Natural killer cell (primary cell): ENCODE data around the gene AGTR1. TPM values are rescaled to one million over a fixed set of nuclear protein-coding genes. Genes with fewer than 3 reads are reported as not detected.

ENCODE experiments used
- ATAC-seq, 3 donors: fragments of 150-1000 bp in 2 of 3; fragments of 200-7000 bp in 1 of 3; cut with Tn5 transposase; 1 replicate in 1 of 3; 2 replicates in 2 of 3; pipeline ENCODE4 v1.10.0; 2021; ENCODE audit warnings: mild to moderate bottlenecking in 2 of 3, moderate library complexity in 2 of 3
- DNase-seq, 2 donors: peaks; one replicate each; pipeline versions ENCODE4 v3.0.0 to v3.0.0-alpha.2; 2013 to 2021; ENCODE audit warnings: mixed read lengths in 1 of 2
- H3K27ac ChIP-seq: one replicate; pipeline ENCODE4 v1.5.1; 2013; ENCODE audit warnings: mild to moderate bottlenecking, low read length
- H3K27me3 ChIP-seq: one replicate; pipeline ENCODE4 v1.6.1; 2013; ENCODE audit warnings: low read length; ENCODE audit not compliant: control insufficient read depth, insufficient read depth
- H3K36me3 ChIP-seq: one replicate; pipeline ENCODE4 v1.6.1; 2013; ENCODE audit warnings: low read length; ENCODE audit not compliant: control insufficient read depth, insufficient read depth
- H3K4me1 ChIP-seq: one replicate; pipeline ENCODE4 v1.6.1; 2013; ENCODE audit warnings: low read length; ENCODE audit not compliant: control insufficient read depth, insufficient read depth
- H3K4me3 ChIP-seq: one replicate; pipeline ENCODE4 v1.5.1; 2013; ENCODE audit warnings: low read length
- H3K9me3 ChIP-seq: one replicate; pipeline ENCODE4 v1.6.1; 2013; ENCODE audit warnings: low read length; ENCODE audit not compliant: control insufficient read depth, insufficient read depth
- H3K27ac Mint-ChIP-seq, 2 donors: one replicate each; pipeline ENCODE4 v1.8.0; 2022; ENCODE audit warnings: mild to moderate bottlenecking in 2 of 2, mixed read lengths in 2 of 2, moderate library complexity in 1 of 2
- H3K27me3 Mint-ChIP-seq, 2 donors: one replicate each; pipeline ENCODE4 v1.8.0; 2022; ENCODE audit warnings: low read depth in 2 of 2, mixed read lengths in 2 of 2
- H3K36me3 Mint-ChIP-seq: one replicate; pipeline ENCODE4 v1.8.0; 2022; ENCODE audit warnings: mixed read lengths
- H3K4me1 Mint-ChIP-seq, 2 donors: one replicate each; pipeline ENCODE4 v1.8.0; 2022; ENCODE audit warnings: mixed read lengths in 2 of 2
- H3K4me3 Mint-ChIP-seq: one replicate; pipeline ENCODE4 v1.8.0; 2022; ENCODE audit warnings: mild to moderate bottlenecking, moderate library complexity, mixed read lengths
- H3K9me3 Mint-ChIP-seq, 2 donors: one replicate each; pipeline ENCODE4 v1.8.0; 2022; ENCODE audit warnings: mixed read lengths in 2 of 2
- WGBS: methylation state at CpG from one replicate; pipeline ENCODE4 v1.1.7; 2013; ENCODE audit warnings: missing lambda C conversion rate; ENCODE audit not compliant: insufficient coverage; 5-methylcytosine and 5-hydroxymethylcytosine counted together
- intact Hi-C: fragments of 100-400 bp; cut with micrococcal nuclease; formaldehyde crosslinking; loops from one replicate; pipeline ENCODE4 v1.14.2; 2022
- total RNA-seq, 4 donors: library from RNA; stranded (reverse); fragments of 120-200 nt in 1 of 4; gene quantifications; one replicate each; pipeline versions ENCODE4 v1.2.3 to v1.2.4, GENCODE V29; 2013 to 2022
- TF ChIP-seq, protein P1 (sequence below): fragments of 200-600 bp; IDR thresholded peaks from one replicate; pipeline ENCODE4 v1.8.0; 2022; ENCODE audit warnings: antibody characterized with exemption

The AGTR1 gene
- total RNA-seq, 3 donors from 2014 or later (not counting 1 experiment from before 2014, with no cell fraction given), result not detected

DNA sequence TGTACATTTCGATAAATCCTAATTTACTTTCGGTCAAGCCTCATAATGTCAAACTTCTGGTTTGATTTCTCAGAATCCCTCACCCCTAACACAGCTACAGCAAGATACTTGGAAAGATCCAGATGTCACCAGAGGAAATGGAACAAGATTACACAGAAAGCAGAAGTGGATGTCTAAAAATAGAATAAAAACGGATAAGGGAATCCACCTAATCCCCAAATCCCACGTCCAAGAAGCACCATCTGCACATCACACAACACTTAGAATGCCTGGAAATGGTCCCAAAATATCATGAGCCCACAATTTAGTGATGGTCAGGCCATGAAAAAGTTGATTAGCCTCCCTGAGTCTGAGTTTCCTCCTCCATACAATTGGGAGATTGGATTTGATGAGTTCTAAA, 61.7 kb downstream of the AGTR1 start:
- DNase-seq (no peak), ATAC-seq (no peak)
- Histone ChIP-seq H3K4me3 (no peak overlapping the region), H3K9me3 (no peaks in the 10 kb centered on the region), H3K27ac (no peak overlapping the region), H3K4me1 (no peaks in the 10 kb centered on the region), H3K27me3 (no peaks in the 10 kb centered on the region), H3K36me3 (no peaks in the 10 kb centered on the region)
- WGBS, result 43% methylated on average over 4 of the region's 4 CpGs
- intact Hi-C loops, result no loop called here
- Mint-ChIP-seq H3K4me3 (no peak overlapping the region), H3K27ac (no peak overlapping the region), H3K27me3 (no peaks in the 10 kb centered on the region), H3K4me1 (no peaks in the 10 kb centered on the region), H3K36me3 (no peaks in the 10 kb centered on the region), H3K9me3 (no peaks in the 10 kb centered on the region)
- TF ChIP-seq, protein P1, sequence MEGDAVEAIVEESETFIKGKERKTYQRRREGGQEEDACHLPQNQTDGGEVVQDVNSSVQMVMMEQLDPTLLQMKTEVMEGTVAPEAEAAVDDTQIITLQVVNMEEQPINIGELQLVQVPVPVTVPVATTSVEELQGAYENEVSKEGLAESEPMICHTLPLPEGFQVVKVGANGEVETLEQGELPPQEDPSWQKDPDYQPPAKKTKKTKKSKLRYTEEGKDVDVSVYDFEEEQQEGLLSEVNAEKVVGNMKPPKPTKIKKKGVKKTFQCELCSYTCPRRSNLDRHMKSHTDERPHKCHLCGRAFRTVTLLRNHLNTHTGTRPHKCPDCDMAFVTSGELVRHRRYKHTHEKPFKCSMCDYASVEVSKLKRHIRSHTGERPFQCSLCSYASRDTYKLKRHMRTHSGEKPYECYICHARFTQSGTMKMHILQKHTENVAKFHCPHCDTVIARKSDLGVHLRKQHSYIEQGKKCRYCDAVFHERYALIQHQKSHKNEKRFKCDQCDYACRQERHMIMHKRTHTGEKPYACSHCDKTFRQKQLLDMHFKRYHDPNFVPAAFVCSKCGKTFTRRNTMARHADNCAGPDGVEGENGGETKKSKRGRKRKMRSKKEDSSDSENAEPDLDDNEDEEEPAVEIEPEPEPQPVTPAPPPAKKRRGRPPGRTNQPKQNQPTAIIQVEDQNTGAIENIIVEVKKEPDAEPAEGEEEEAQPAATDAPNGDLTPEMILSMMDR, result no peak

DNA sequence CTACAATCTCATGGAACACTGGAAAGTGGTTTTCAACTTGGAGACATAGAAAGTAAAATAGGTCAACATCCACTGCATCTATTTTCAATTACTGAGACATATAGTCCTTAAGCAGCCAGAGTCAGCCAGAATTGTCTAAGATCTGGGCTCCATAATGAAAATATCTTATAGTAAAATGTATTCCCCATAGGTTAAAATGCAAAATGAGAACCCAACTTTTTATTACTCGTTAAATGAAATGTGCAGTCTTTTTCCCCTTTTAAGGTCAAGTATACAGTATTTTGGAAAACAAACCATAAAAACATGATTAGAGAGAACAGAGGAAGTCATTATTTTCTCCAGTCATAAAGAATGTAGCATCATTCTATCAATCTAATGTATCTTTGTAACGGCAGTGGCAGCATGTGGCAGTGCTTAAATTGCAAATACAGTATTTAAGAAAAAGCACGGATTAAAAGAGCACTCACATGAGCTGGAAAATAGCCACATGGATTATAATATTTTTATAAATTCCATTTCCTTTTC, 65.5 kb downstream of the AGTR1 start:
- H3K27me3 Mint-ChIP-seq, result no peaks in the 10 kb centered on the region
- H3K4me1 Mint-ChIP-seq, result no peaks in the 10 kb centered on the region

DNA sequence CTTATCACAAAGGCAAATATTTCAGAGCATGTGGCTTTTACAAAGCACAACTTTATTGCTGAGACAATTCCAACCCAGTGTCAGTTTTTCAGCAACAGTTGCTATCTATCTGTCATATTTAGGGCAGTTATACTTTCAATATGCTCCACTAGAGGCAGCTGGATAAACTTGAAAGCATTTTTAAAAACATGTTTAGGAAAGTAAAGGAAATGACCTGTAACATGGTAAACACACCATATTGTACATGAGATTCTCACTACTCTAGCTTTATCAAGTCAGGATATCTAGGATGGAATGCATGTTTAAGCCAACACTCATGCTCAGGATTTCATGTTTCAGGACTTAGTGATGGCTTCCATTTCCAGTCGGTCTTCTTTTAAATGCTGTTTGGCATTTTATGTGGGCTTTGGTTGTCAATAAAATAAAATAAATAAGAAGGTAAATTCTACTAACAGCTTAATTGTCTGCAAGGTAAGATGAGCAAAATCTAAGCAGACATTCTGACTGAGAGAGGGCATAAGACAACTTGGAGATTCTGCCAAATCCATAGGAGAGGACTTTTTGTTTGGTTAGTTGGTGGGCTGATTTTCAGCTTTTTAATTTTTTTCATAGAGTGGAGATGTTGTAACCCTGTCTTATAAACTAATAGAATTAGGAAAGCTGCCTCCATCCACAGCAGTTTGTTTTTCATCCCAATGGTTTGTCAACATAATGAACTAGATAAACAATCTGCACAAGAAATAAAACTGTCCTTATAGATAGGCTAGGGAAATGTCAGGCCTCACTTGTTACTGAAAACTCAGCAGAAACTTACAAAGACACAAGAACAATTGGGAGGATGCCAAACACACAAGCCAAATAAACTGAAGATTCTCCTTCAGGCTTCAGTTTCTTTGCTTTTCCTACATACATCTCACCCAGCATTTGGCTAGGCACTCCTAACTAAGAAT, 66.6 kb downstream of the AGTR1 start:
- no peak overlapping the region for H3K27ac ChIP-seq
- H3K9me3 ChIP-seq, result no peaks in the 10 kb centered on the region
- H3K4me1 Mint-ChIP-seq, result no peaks in the 10 kb centered on the region
- no peaks in the 10 kb centered on the region for H3K9me3 Mint-ChIP-seq
- no peaks in the 10 kb centered on the region for H3K36me3 ChIP-seq
- H3K4me3 ChIP-seq, result no peak overlapping the region
- ATAC-seq (no peak), DNase-seq (no peak)
- H3K27me3 Mint-ChIP-seq, result no peaks in the 10 kb centered on the region
- no peaks in the 10 kb centered on the region for H3K4me1 ChIP-seq
- H3K27me3 ChIP-seq, result no peaks in the 10 kb centered on the region
- 100% methylated on average over 1 of the region's 1 CpG for WGBS
- H3K4me3 Mint-ChIP-seq, result no peak overlapping the region
- TF ChIP-seq, protein P1, result no peak
- H3K36me3 Mint-ChIP-seq, result no peaks in the 10 kb centered on the region
- intact Hi-C loops, result no loop called here
- no peak overlapping the region for H3K27ac Mint-ChIP-seq

More for the DNA sequence above, 65.5 kb downstream of the AGTR1 start:
- no peaks in the 10 kb centered on the region for H3K9me3 ChIP-seq
- TF ChIP-seq, protein P1, result no peak
- H3K36me3 ChIP-seq, result no peaks in the 10 kb centered on the region
- Mint-ChIP-seq H3K4me3 (no peak overlapping the region), H3K36me3 (no peaks in the 10 kb centered on the region), H3K27ac (no peak overlapping the region), H3K9me3 (no peaks in the 10 kb centered on the region)
- 92% methylated on average over 2 of the region's 3 CpGs for WGBS
- no peak for ATAC-seq
- DNase-seq, result no peak
- no peaks in the 10 kb centered on the region for H3K27me3 ChIP-seq
- H3K4me1 ChIP-seq, result no peaks in the 10 kb centered on the region
- H3K27ac ChIP-seq, result no peak overlapping the region
- intact Hi-C loops, result no loop called here
- no peak overlapping the region for H3K4me3 ChIP-seq
